ENCODE data around the gene BAMBI.
A peak's percentile ranks its signal among the peaks of the same experiment; 100 is the strongest.

- no peak for TF ChIP-seq MAZ (IDR thresholded peaks at IDR 0.05; ENCODE audit: borderline replicate concordance, low read depth, low read length)
- no peak for TF ChIP-seq EP300 (IDR thresholded peaks at IDR 0.05)
- TF ChIP-seq CTCF (IDR thresholded peaks at IDR 0.05), result peak; percentile 31; the same call in 2 of the 3 replicates
- TF ChIP-seq NR3C1 (IDR thresholded peaks at IDR 0.05), result no peak
- TF ChIP-seq RAD21 (conservative IDR thresholded peaks at IDR 0.05 in 1 of 2, IDR thresholded peaks at IDR 0.05 in 1 of 2), result peak; percentile 39 to 41; a peak in 4 of 5 replicates
- no peak for TF ChIP-seq SREBF2 (IDR thresholded peaks at IDR 0.05)
- TF ChIP-seq NFE2L2 (conservative IDR thresholded peaks at IDR 0.05; ENCODE audit: low read length), result no peak
- TF ChIP-seq CBX8 (IDR thresholded peaks at IDR 0.05), result no peak
- no peak for TF ChIP-seq HDAC2 (IDR thresholded peaks at IDR 0.05)
- no peak for TF ChIP-seq POLR2A (IDR thresholded peaks at IDR 0.05; ENCODE audit: low read length)
- no peak for TF ChIP-seq REST (IDR thresholded peaks at IDR 0.05)
- peak; percentile 48; the same call in 2 of the 3 replicates for TF ChIP-seq SMC3 (IDR thresholded peaks at IDR 0.05)
- TF ChIP-seq USF2 (IDR thresholded peaks at IDR 0.05), result peak; percentile 30; the same call in 1 of the 2 replicates
Measured at GRCh38 chr10:28679581-28680357, 2.4 kb downstream of the BAMBI start.

All from A549 (cell line).